Measurements from ENCODE around the gene APH1B.

Gene APH1B

GRCh38 chr15:63357731-63358130 lies 80.3 kb downstream of the APH1B start:
- FAIRE-seq = no peak

- no peak for FAIRE-seq
Measured at GRCh38 chr15:63358241-63359029, 81.0 kb downstream of the APH1B start.

Measured in A204.1 (cell line).